DMS114 treated with DMSO at 0.1 percent for 48 hours (cell line): ENCODE data around the gene ANXA5.
"Not testable (repeated sequence)": the region's sequence is repeated elsewhere in the genome, so short reads cannot be mapped to it uniquely, and the experiment has no call there.

Experiments used
- DNase-seq: peaks from one replicate; lab custom pipeline; 2025; ENCODE audit not compliant: unreplicated experiment; lab: John Stamatoyannopoulos, UW

The ANXA5 gene

GRCh38 chr4:121679267-121679666 lies 17.5 kb downstream of the ANXA5 start:
- no peak for DNase-seq

- DNase-seq: no peak
Measured at GRCh38 chr4:121677524-121677923, 19.3 kb downstream of the ANXA5 start.

- no peak for DNase-seq
Measured at GRCh38 chr4:121676345-121677075, 20.3 kb downstream of the ANXA5 start.

- DNase-seq: no peak
Measured at GRCh38 chr4:121675715-121676114, 21.1 kb downstream of the ANXA5 start.

GRCh38 chr4:121674696-121675095 lies 22.1 kb downstream of the ANXA5 start:
- no peak for DNase-seq

- DNase-seq: no peak
Measured at GRCh38 chr4:121674191-121674590, 22.6 kb downstream of the ANXA5 start.

- no peak for DNase-seq
Measured at GRCh38 chr4:121669163-121669550, 27.6 kb downstream of the ANXA5 start.

GRCh38 chr4:121668368-121669162 lies 28.2 kb downstream of the ANXA5 start:
- no peak for DNase-seq

- no peak for DNase-seq
Measured at GRCh38 chr4:121666091-121666679, 30.6 kb downstream of the ANXA5 start.

GRCh38 chr4:121665371-121665770 lies 31.4 kb downstream of the ANXA5 start:
- no peak for DNase-seq

GRCh38 chr4:121662225-121662624 lies 34.6 kb downstream of the ANXA5 start:
- no peak for DNase-seq

GRCh38 chr4:121660175-121660933 lies 36.4 kb downstream of the ANXA5 start:
- not testable (repeated sequence) for DNase-seq

GRCh38 chr4:121658125-121658524 lies 38.7 kb downstream of the ANXA5 start:
- DNase-seq: no peak

- DNase-seq: peak; percentile 1
Measured at GRCh38 chr4:121656269-121656641, 40.5 kb downstream of the ANXA5 start.

GRCh38 chr4:121655320-121656268 lies 41.2 kb downstream of the ANXA5 start:
- DNase-seq: no peak

GRCh38 chr4:121654738-121655137 lies 42.0 kb downstream of the ANXA5 start:
- DNase-seq: no peak

- no peak for DNase-seq
Measured at GRCh38 chr4:121653986-121654385, 42.8 kb downstream of the ANXA5 start.

- DNase-seq: no peak
Measured at GRCh38 chr4:121653214-121653613, 43.6 kb downstream of the ANXA5 start.

GRCh38 chr4:121651597-121651996 lies 45.2 kb downstream of the ANXA5 start:
- no peak for DNase-seq

GRCh38 chr4:121650741-121651140 lies 46.0 kb downstream of the ANXA5 start:
- no peak for DNase-seq
